PC-9 (cell line): ENCODE data around the gene USF2. TPM values are rescaled to one million over a fixed set of nuclear protein-coding genes. Genes with fewer than 3 reads are reported as not detected.

Experiments used
- BruUV-seq: library from RNA; stranded (reverse); fragments of 400-500 nt; replicated peaks from 2 replicates; lab custom pipeline; 2021; lab: Mats Ljungman, UMichigan
- CTCF ChIA-PET: fragments of 300-600 bp; sonication (Branson Sonifier 250); formaldehyde crosslinking; loops from one replicate; lab custom pipeline; 2022; ENCODE audit warnings: antibody characterized with exemption; lab: Charles Lee
- POLR2A ChIA-PET: fragments of 300-600 bp; sonication (Branson Sonifier 250); formaldehyde crosslinking; loops from one replicate; lab custom pipeline; 2022; ENCODE audit warnings: antibody characterized with exemption; ENCODE audit not compliant: unreplicated experiment; lab: Charles Lee
- DNase-seq, 2 experiments: peaks; one replicate each; pipeline versions ENCODE4 v3.0.0 to v3.0.0-alpha.2; 2015 to 2022; ENCODE audit warnings: mixed read lengths in 1 of 2
- H2AFZ ChIP-seq: fragments of 200-600 bp; sonication (generic); 2 replicates; pipeline ENCODE4 v1.8.1; 2017; ENCODE audit warnings: antibody characterized with exemption
- H3F3A ChIP-seq: fragments of 200-600 bp; sonication (generic); 2 replicates; pipeline ENCODE4 v1.8.1; 2017; ENCODE audit warnings: antibody characterized with exemption, mild to moderate bottlenecking, low read depth; ENCODE audit not compliant: insufficient read depth
- H3K27ac ChIP-seq: fragments of 200-600 bp; sonication (generic); 2 replicates; pipeline ENCODE4 v1.6.1; 2016; ENCODE audit warnings: mixed run types
- H3K27me3 ChIP-seq: fragments of 200-600 bp; sonication (generic); 2 replicates; pipeline ENCODE4 v1.6.1; 2016; ENCODE audit warnings: low read depth, mixed run types; ENCODE audit not compliant: insufficient read depth
- H3K36me3 ChIP-seq: fragments of 200-600 bp; sonication (generic); 2 replicates; pipeline ENCODE4 v1.6.1; 2016; ENCODE audit warnings: low read depth, mixed run types
- H3K4me1 ChIP-seq: fragments of 200-600 bp; sonication (generic); replicated peaks from 2 replicates; pipeline ENCODE4 v1.6.1; 2016; ENCODE audit warnings: mixed run types; ENCODE audit not compliant: insufficient read depth
- H3K4me2 ChIP-seq: fragments of 200-600 bp; sonication (generic); 2 replicates; pipeline ENCODE4 v1.6.1; 2017; ENCODE audit warnings: mixed run types
- H3K4me3 ChIP-seq: fragments of 200-600 bp; sonication (generic); 2 replicates; pipeline ENCODE4 v1.6.1; 2016; ENCODE audit warnings: mixed run types
- H3K79me2 ChIP-seq: fragments of 200-600 bp; sonication (generic); 2 replicates; pipeline ENCODE4 v1.6.1; 2017; ENCODE audit warnings: low read depth, mixed run types
- H3K9me2 ChIP-seq: fragments of 200-600 bp; sonication (generic); 2 replicates; pipeline ENCODE4 v1.8.1; 2017; ENCODE audit warnings: mild to moderate bottlenecking; ENCODE audit not compliant: insufficient read depth
- H3K9me3 ChIP-seq: fragments of 200-600 bp; sonication (generic); 2 replicates; pipeline ENCODE4 v1.8.1; 2016; ENCODE audit warnings: low read depth; ENCODE audit not compliant: insufficient read depth
- H4K20me1 ChIP-seq: fragments of 200-600 bp; sonication (generic); 2 replicates; pipeline ENCODE4 v1.8.1; 2017; ENCODE audit not compliant: insufficient read depth
- EZH2 ChIP-seq: fragments of 200-600 bp; sonication (generic); IDR thresholded peaks from 2 replicates; pipeline ENCODE4 v1.8.0; 2017; ENCODE audit warnings: antibody characterized with exemption, low read depth
- intact Hi-C: fragments of 100-400 bp; cut with micrococcal nuclease; formaldehyde crosslinking; loops from one replicate; pipeline ENCODE4 v1.10.0; 2022; ENCODE audit not compliant: unreplicated experiment
- total RNA-seq: library from RNA; stranded (reverse); gene quantifications from 2 replicates; pipeline ENCODE4 v1.2.3, GENCODE V29; 2021
- TF ChIP-seq, protein P1 (sequence below): fragments of 200-600 bp; sonication (generic); conservative IDR thresholded peaks from 2 replicates; pipeline ENCODE4 v1.6.1; 2017; ENCODE audit warnings: mixed run types, antibody characterized with exemption, mild to moderate bottlenecking, moderate library complexity

Gene USF2
- total RNA-seq, 1 experiment from 2014 or later: 98.2 TPM

DNA sequence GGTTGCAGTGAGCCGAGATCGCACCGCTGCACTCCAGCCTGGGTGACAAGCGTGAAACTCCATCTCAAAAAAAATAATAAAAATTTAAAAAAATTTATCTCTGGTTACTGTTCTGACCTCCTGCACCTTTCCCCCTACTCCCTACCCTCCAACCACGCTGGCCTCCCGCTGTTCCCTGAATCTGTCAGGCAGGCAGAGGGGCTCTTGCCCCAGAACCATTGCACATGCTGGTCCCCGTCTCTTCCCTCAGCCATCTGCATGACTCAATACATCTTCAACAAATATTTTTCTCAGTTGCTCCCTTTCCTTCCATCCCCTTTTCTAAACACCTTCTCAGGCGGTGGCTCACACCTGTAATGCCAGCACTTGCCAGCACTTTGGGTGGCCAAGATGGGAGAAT, 39.2 kb upstream of the USF2 start:
- Histone ChIP-seq H2AFZ (no peak overlapping the region), H3F3A (no peaks in the 10 kb centered on the region), H3K4me1 (no peaks in the 10 kb centered on the region), H3K79me2 (no peaks in the 10 kb centered on the region), H3K27ac (no peak overlapping the region), H3K9me3 (peaks cover 2% of the 10 kb centered on the region; the same call in 1 of the 2 replicates), H3K9me2 (no peaks in the 10 kb centered on the region), H3K27me3 (no peaks in the 10 kb centered on the region), H3K4me3 (no peak overlapping the region), H3K36me3 (no peaks in the 10 kb centered on the region), H4K20me1 (no peaks in the 10 kb centered on the region), H3K4me2 (no peak overlapping the region)
- no peak for DNase-seq
- BruUV-seq: no TSS peak
- ChIA-PET POLR2A (no interaction called here), CTCF (no interaction called here)
- intact Hi-C loops: no loop called here
- no peak for TF ChIP-seq EZH2
- TF ChIP-seq, protein P1, sequence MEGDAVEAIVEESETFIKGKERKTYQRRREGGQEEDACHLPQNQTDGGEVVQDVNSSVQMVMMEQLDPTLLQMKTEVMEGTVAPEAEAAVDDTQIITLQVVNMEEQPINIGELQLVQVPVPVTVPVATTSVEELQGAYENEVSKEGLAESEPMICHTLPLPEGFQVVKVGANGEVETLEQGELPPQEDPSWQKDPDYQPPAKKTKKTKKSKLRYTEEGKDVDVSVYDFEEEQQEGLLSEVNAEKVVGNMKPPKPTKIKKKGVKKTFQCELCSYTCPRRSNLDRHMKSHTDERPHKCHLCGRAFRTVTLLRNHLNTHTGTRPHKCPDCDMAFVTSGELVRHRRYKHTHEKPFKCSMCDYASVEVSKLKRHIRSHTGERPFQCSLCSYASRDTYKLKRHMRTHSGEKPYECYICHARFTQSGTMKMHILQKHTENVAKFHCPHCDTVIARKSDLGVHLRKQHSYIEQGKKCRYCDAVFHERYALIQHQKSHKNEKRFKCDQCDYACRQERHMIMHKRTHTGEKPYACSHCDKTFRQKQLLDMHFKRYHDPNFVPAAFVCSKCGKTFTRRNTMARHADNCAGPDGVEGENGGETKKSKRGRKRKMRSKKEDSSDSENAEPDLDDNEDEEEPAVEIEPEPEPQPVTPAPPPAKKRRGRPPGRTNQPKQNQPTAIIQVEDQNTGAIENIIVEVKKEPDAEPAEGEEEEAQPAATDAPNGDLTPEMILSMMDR: no peak

DNA sequence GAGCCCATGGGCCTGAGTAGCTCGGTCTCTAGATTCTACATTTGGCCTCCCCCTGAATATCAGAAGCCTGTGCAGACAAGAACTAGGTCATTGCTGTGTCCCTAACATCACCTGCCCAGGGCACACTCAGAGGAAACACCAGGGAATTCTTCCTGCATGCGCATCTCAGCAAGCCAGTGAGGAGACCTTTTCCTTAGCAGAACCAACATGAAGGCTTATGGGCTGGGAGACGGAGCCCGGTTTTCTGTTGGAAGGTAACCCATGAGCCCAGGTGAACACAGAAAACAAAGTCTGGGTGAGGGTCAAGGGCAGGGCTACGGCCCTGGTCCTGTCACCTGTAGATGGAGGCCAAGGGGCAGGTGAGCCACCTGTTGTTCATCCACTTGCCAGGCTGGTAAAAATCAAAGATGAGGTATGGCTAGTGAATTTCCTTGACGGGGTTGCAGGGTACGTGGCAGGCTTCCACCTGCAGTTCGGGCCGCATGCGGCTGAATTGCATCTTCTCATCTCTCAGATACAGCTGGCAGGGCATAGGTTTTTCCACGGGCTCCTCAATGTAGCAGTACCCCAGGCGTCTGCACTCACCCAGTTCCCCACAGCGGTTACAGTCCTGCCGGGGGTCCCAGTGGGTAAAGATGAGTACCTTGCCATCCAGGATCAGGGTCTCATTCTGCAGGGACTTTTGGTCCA, 36.7 kb upstream of the USF2 start:
- Histone ChIP-seq H3K4me3 (no peak overlapping the region), H4K20me1 (no peaks in the 10 kb centered on the region), H3K9me3 (peaks cover 4% of the 10 kb centered on the region; the same call in 1 of the 2 replicates), H3F3A (no peaks in the 10 kb centered on the region), H3K27ac (no peak overlapping the region), H3K4me2 (no peak overlapping the region), H3K36me3 (no peaks in the 10 kb centered on the region), H2AFZ (no peak overlapping the region), H3K4me1 (no peaks in the 10 kb centered on the region), H3K79me2 (no peaks in the 10 kb centered on the region), H3K9me2 (no peaks in the 10 kb centered on the region), H3K27me3 (no peaks in the 10 kb centered on the region)
- no peak for DNase-seq
- BruUV-seq: no TSS peak
- ChIA-PET CTCF (no interaction called here), POLR2A (no interaction called here)
- TF ChIP-seq, protein P1: no peak
- no peak for TF ChIP-seq EZH2
- intact Hi-C loops: no loop called here

DNA sequence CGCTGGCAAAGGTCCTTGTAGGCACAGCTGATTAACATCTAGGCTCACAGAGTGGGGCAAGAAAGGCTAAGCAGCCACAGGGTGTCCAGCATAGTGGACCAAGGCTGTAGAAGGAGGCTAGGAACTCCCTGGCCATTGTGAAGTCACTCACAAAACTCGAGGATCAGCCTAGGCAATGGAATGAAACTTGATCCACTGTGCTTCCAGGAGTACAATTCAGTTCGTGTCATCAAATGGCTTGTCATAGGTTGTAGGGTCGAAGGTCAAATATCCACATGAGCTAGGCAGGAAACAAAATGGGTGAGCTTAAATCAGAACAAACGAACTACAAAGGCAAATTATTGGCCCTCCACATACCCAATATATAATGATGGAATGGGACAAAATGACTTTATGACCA, 35.9 kb upstream of the USF2 start:
- Histone ChIP-seq H2AFZ (no peak overlapping the region), H3K79me2 (no peaks in the 10 kb centered on the region), H3K9me3 (peaks cover 4% of the 10 kb centered on the region; the same call in 1 of the 2 replicates), H3K36me3 (no peaks in the 10 kb centered on the region), H3K4me2 (no peak overlapping the region), H3K4me3 (no peak overlapping the region), H3K9me2 (no peaks in the 10 kb centered on the region), H3K4me1 (no peaks in the 10 kb centered on the region), H3K27ac (no peak overlapping the region), H3F3A (no peaks in the 10 kb centered on the region), H4K20me1 (no peaks in the 10 kb centered on the region), H3K27me3 (no peaks in the 10 kb centered on the region)
- no peak for DNase-seq
- ChIA-PET POLR2A (interaction anchor here (0.7 kb wide), 1 partner anchor 32 kb away, joined by 3 read pairs; no protein-coding TSS in a partner anchor), CTCF (no interaction called here)
- intact Hi-C loops: no loop called here
- TF ChIP-seq EZH2: no peak
- TF ChIP-seq, protein P1: no peak
- BruUV-seq: no TSS peak
